ENCODE results near the gene COIL. TPM values are rescaled to one million over a fixed set of nuclear protein-coding genes. Genes with fewer than 3 reads are reported as not detected.
"Not testable (repeated sequence)": the region's sequence is repeated elsewhere in the genome, so short reads cannot be mapped to it uniquely, and the experiment has no call there.

COIL gene
- total RNA-seq, 3 donors from 2014 or later, result 8.8 to 23.0 (median 16.7) TPM

GRCh38 chr17:56966338-56966737, 5.5 kb upstream of the COIL start:
- no peaks in the 10 kb centered on the region for H3K4me1 ChIP-seq
- H3K27ac ChIP-seq, result no peak overlapping the region
- no peaks in the 10 kb centered on the region for H3K36me3 ChIP-seq
- no peaks in the 10 kb centered on the region for H3K27me3 ChIP-seq
- no peak overlapping the region for H3K4me3 ChIP-seq
- TF ChIP-seq POLR2AphosphoS5 (IDR thresholded peaks at IDR 0.05), result no peak
- no peak for TF ChIP-seq POLR2A (IDR thresholded peaks at IDR 0.05)
- TF ChIP-seq CTCF (IDR thresholded peaks at IDR 0.05), result no peak
- intact Hi-C loops (cut with DNase I; ENCODE audit: low total_unique reads), result no loop called here
- DNase-seq (ENCODE audit: low spot score in 2 of 2), result no peak
- H3K9me3 ChIP-seq, result no peaks in the 10 kb centered on the region

- H3K4me1 ChIP-seq; H3K4me3 ChIP-seq; H3K27me3 ChIP-seq; intact Hi-C loops (cut with DNase I; ENCODE audit: low total_unique reads); DNase-seq (ENCODE audit: low spot score in 2 of 2); H3K9me3 ChIP-seq; H3K36me3 ChIP-seq; H3K27ac ChIP-seq: not testable (repeated sequence)
These were observed 4.8 kb upstream of the COIL start for GRCh38 chr17:56965681-56966080.

- DNase-seq (ENCODE audit: low spot score in 2 of 2); H3K9me3 ChIP-seq: not testable (repeated sequence)
These were observed 4.4 kb upstream of the COIL start for GRCh38 chr17:56965241-56965640.

GRCh38 chr17:56956992-56957391, 3.9 kb downstream of the COIL start:
- intact Hi-C loops (cut with DNase I; ENCODE audit: low total_unique reads), result no loop called here
- no peak for DNase-seq (ENCODE audit: low spot score in 2 of 2)
- Histone ChIP-seq H3K27me3 (no peaks in the 10 kb centered on the region), H3K9me3 (no peaks in the 10 kb centered on the region), H3K4me1 (peaks cover 0 to 7% of the 10 kb centered on the region in 2 donors), H3K36me3 (no peaks in the 10 kb centered on the region), H3K27ac (no peak overlapping the region), H3K4me3 (no peak overlapping the region)
- TF ChIP-seq POLR2A (IDR thresholded peaks at IDR 0.05) (no peak), POLR2AphosphoS5 (IDR thresholded peaks at IDR 0.05) (no peak), CTCF (IDR thresholded peaks at IDR 0.05) (no peak)

More at GRCh38 chr17:56965241-56965640, 4.4 kb upstream of the COIL start:
- H3K27me3 ChIP-seq; H3K27ac ChIP-seq; intact Hi-C loops (cut with DNase I; ENCODE audit: low total_unique reads); H3K36me3 ChIP-seq; H3K4me3 ChIP-seq; H3K4me1 ChIP-seq: not testable (repeated sequence)

GRCh38 chr17:56949595-56949994, 11.3 kb downstream of the COIL start:
- intact Hi-C loops (cut with DNase I; ENCODE audit: low total_unique reads), result no loop called here
- no peak for DNase-seq (ENCODE audit: low spot score in 2 of 2)
- H3K27ac ChIP-seq, result no peak overlapping the region
- no peaks in the 10 kb centered on the region for H3K9me3 ChIP-seq
- no peak overlapping the region for H3K4me3 ChIP-seq
- TF ChIP-seq POLR2A (IDR thresholded peaks at IDR 0.05), result no peak
- no peak for TF ChIP-seq POLR2AphosphoS5 (IDR thresholded peaks at IDR 0.05)
- TF ChIP-seq CTCF (IDR thresholded peaks at IDR 0.05), result no peak
- H3K4me1 ChIP-seq, result no peaks in the 10 kb centered on the region
- H3K36me3 ChIP-seq, result peaks cover 6% of the 10 kb centered on the region
- H3K27me3 ChIP-seq, result no peaks in the 10 kb centered on the region

- Histone ChIP-seq H3K4me1 (no peaks in the 10 kb centered on the region), H3K4me3 (no peak overlapping the region)
- intact Hi-C loops (cut with DNase I; ENCODE audit: low total_unique reads), result no loop called here
These were observed 12.4 kb downstream of the COIL start for GRCh38 chr17:56948491-56948890.

More at GRCh38 chr17:56948491-56948890, 12.4 kb downstream of the COIL start:
- H3K9me3 ChIP-seq, result no peaks in the 10 kb centered on the region
- H3K27ac ChIP-seq, result no peak overlapping the region
- DNase-seq (ENCODE audit: low spot score in 2 of 2), result no peak
- H3K36me3 ChIP-seq, result peaks cover 6% of the 10 kb centered on the region
- no peaks in the 10 kb centered on the region for H3K27me3 ChIP-seq
- TF ChIP-seq POLR2A (IDR thresholded peaks at IDR 0.05), result no peak
- no peak for TF ChIP-seq POLR2AphosphoS5 (IDR thresholded peaks at IDR 0.05)
- no peak for TF ChIP-seq CTCF (IDR thresholded peaks at IDR 0.05)
